GM18951 (cell line): ENCODE results near the gene SORCS2.

Source experiments
- POLR2A ChIP-seq: IDR thresholded peaks from 4 replicates; pipeline ENCODE4 v1.6.1; 2011; ENCODE audit warnings: mild to moderate bottlenecking; ENCODE audit not compliant: insufficient read length, insufficient read depth; ENCODE audit errors: extremely low read depth
- in situ Hi-C: fragments of 300-500 bp; cut with MboI; formaldehyde crosslinking; loops from one replicate; pipeline ENCODE4 v1.12.0; 2022; ENCODE audit warnings: low sequenced_read_pairs, mixed read lengths, inconsistent platforms; ENCODE audit not compliant: unreplicated experiment

The SORCS2 gene

GRCh38 chr4:7399440-7400234 lies 207.3 kb downstream of the SORCS2 start:
- no peak for TF ChIP-seq POLR2A
- in situ Hi-C loops, result no loop called here

DNA sequence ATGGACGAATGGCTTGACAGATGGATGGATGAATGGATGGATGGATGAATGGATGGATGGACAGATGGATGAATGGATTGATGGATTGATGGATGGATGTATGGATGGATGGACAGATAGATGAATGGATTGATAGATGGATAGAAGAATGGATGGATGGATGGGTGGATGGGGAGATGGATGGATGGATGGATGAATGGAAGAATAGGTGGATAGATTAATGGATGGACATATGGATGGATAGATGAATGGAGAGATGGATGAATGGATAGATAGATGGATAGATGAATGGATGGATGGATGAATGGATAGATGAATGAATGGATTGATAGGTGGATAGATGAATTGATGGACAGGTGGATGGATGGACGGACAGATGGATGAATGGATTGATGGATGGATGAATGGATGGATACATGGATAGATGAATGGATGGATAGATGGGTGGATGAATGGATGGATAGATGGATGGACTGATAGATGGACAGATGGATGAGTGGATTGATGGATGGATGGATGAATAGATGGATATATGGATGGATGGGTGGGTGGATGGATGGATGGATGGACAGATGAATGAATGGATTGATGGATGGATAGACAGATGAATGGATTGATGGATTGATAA lies 208.4 kb downstream of the SORCS2 start:
- no peak for TF ChIP-seq POLR2A
- in situ Hi-C loops, result no loop called here

DNA sequence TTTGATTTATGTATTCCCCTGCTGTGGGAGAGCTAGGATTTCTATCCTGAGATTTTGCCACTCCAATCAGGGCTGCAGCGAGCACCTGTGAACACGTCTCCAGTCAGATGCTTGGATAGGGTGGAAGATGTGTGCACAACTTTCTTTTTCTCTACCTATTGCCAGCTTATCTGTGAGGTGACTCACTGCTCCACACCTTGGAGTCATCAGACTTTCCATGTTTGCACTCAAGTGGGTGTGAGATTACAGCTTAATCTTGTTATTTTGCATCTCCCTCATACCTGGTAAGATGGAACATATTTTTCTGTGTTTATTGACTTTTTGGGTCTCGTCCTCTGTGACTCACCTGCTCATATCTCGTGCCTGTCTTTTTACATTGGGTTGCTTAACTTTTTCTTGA lies 210.2 kb downstream of the SORCS2 start:
- in situ Hi-C loops, result no loop called here
- TF ChIP-seq POLR2A, result no peak

DNA sequence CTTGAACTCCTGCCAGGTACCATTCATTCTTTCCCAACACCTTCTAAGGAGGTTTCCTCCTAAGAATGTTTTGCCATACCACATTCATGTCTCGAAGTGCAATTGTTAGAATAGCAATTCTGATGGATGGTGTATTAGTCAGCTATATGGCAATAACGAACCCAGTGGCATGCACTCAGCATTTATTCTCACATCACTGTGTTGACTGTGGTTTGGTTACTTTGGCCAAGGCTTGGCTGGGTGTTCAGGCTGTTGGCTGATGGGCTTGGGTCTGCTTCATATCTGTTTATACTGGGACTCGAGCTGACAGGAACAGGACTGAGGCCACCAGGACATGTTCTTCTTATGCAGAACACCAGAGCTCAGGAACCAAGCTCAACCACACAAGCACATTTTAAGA lies 210.7 kb downstream of the SORCS2 start:
- in situ Hi-C loops, result no loop called here
- no peak for TF ChIP-seq POLR2A

GRCh38 chr4:7408166-7408565 lies 215.8 kb downstream of the SORCS2 start:
- TF ChIP-seq POLR2A, result no peak
- in situ Hi-C loops, result no loop called here

DNA sequence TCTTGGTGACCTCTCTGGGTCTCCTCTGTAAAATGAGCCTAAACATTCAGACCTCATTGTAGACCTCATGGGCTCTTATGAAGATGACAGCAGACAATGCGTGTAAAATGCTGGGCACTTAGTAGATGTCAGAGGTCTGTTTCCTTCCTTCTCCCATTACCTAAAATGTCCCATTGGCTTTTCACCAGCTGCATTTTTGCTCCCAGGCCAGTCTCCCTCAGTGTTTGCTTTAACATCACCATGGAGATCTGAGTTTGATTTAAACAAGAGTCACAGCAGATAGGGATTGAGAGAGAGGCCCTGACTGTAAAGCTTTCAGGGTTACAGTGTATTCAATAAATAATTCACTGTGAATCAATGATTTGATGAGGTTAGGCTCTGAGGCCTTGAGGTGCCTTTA lies 218.1 kb downstream of the SORCS2 start:
- in situ Hi-C loops, result no loop called here
- TF ChIP-seq POLR2A, result no peak

DNA sequence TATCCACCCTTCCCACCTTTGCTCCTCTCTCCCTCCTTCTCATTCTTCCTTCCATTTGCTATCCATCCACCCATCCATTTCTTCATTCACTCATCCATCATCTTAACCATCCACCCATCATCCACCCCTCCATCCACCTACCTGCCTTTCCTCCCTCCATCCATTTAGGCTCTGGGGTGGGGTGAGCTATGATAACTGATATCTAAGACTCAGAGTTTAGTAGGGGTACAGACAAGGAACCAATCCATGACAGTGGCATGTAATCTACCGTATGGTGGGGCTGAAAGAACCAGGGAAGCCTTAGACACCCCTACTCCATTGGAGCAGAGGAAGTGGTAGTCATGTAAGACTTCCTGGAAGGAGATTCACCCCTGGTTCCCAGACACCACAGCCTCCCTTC lies 219.2 kb downstream of the SORCS2 start:
- no peak for TF ChIP-seq POLR2A
- in situ Hi-C loops, result no loop called here

DNA sequence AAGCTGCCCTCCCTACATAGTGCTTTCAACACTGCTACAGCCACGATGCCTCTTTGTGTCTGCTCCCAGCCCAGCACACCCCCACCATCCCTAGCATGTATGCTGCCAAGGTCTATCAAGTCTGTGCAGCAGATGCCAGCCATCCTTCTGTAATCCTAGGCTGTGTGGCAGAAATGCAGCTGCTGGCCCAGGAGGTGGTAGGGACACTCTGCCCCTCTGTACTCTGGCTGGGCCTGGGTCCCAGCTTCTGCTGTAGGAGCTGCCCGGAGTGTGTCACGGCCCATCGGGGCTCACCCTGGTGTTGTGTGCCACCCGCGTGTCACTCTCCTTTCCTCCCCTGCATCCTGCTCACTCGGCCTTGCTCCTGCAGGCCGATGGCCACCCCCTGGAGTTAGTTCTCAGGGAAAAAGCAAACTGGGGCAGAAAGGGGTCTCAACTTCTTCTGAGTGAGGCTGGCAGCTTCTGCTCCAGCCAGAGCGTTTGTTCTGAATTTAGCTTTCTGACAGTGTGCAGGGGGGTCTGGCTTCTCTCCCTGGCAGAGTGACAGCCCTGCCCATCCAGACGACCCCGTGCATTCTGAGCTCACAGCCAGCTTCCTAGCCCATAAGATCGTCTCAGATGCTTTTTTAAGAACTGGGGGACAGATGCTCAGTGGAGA lies 219.7 kb downstream of the SORCS2 start:
- no peak for TF ChIP-seq POLR2A

GRCh38 chr4:7412554-7412912 lies 220.2 kb downstream of the SORCS2 start:
- in situ Hi-C loops, result no loop called here
- no peak for TF ChIP-seq POLR2A

More for the DNA sequence above, 219.7 kb downstream of the SORCS2 start:
- in situ Hi-C loops, result no loop called here

- in situ Hi-C loops, result no loop called here
- no peak for TF ChIP-seq POLR2A
These were observed 221.7 kb downstream of the SORCS2 start for GRCh38 chr4:7414046-7414445.

- in situ Hi-C loops, result no loop called here
These were observed 222.6 kb downstream of the SORCS2 start for GRCh38 chr4:7414736-7415510.

GRCh38 chr4:7415927-7416686 lies 223.8 kb downstream of the SORCS2 start:
- in situ Hi-C loops, result no loop called here

More at GRCh38 chr4:7414736-7415510, 222.6 kb downstream of the SORCS2 start:
- TF ChIP-seq POLR2A, result no peak

More at GRCh38 chr4:7415927-7416686, 223.8 kb downstream of the SORCS2 start:
- TF ChIP-seq POLR2A, result no peak
